Peyer's patch (tissue), 4 donors: ENCODE data around the gene HOXA11. TPM values are rescaled to one million over a fixed set of nuclear protein-coding genes. Genes with fewer than 3 reads are reported as not detected.

Experiments
- DNase-seq, 3 donors: peaks; one replicate each; pipeline ENCODE4 v3.0.0-alpha.2; 2017 to 2019
- H3K27ac ChIP-seq, 4 donors: fragments of 200-600 bp; sonication (generic); one replicate each; pipeline ENCODE4 v1.5.1; 2016 to 2019
- H3K27me3 ChIP-seq, 2 donors: fragments of 200-600 bp; sonication (generic); one replicate each; pipeline ENCODE4 v1.5.1; 2019
- H3K36me3 ChIP-seq, 3 donors: fragments of 200-600 bp; sonication (generic); one replicate each; pipeline ENCODE4 v1.5.1; 2016 to 2019
- H3K4me1 ChIP-seq, 4 donors: fragments of 200-600 bp; sonication (generic); one replicate each; pipeline ENCODE4 v1.5.1; 2016 to 2019
- H3K4me3 ChIP-seq, 4 donors: fragments of 200-600 bp; sonication (generic); 1 replicate in 3 of 4; 2 replicates in 1 of 4; pipeline ENCODE4 v1.5.1; 2016 to 2019; ENCODE audit warnings: mild to moderate bottlenecking in 1 of 4
- H3K9me3 ChIP-seq, 4 donors: fragments of 200-600 bp; sonication (generic); one replicate each; pipeline ENCODE4 v1.5.1; 2016 to 2019; ENCODE audit warnings: mild to moderate bottlenecking in 1 of 4
- CTCF ChIP-seq, 6 experiments: fragments of 450-650 bp in 4 of 6; fragments of 200-600 bp in 2 of 6; sonication (generic) in 1 of 6; IDR thresholded peaks; one replicate each; pipeline ENCODE4 v1.5.1; 2017 to 2019; ENCODE audit warnings: antibody characterized with exemption in 6 of 6, mild to moderate bottlenecking in 3 of 6, moderate library complexity in 1 of 6
- POLR2A ChIP-seq, 2 donors: fragments of 450-650 bp; IDR thresholded peaks; one replicate each; pipeline ENCODE4 v1.5.1; 2017; ENCODE audit warnings: antibody characterized with exemption in 2 of 2, mild to moderate bottlenecking in 2 of 2, moderate library complexity in 2 of 2
- small RNA-seq, 2 donors: library from RNA; depleted of rRNA; stranded (forward); fragments of <200 nt; gene quantifications; one replicate each; pipeline ENCODE3, GENCODE V24; 2016
- total RNA-seq, 4 donors: library from RNA; depleted of rRNA; stranded (reverse); fragments of >200 nt; gene quantifications; one replicate each; pipeline ENCODE4 v1.1.0, GENCODE V29; 2016

Gene HOXA11
- total RNA-seq, 4 donors from 2014 or later = not detected

GRCh38 chr7:27131390-27131819 is 53.6 kb downstream of the HOXA11 start:
- H3K27me3 ChIP-seq = no peaks in the 10 kb centered on the region
- no peaks in the 10 kb centered on the region for H3K36me3 ChIP-seq
- H3K4me1 ChIP-seq = peaks cover 0 to 68% (median 6%) of the 10 kb centered on the region in 4 donors
- TF ChIP-seq POLR2A (IDR thresholded peaks at IDR 0.05) (no peak), CTCF (IDR thresholded peaks at IDR 0.05) (no peak)
- H3K4me3 ChIP-seq = peak overlapping the region; percentile 57 to 82 (median 70)
- H3K27ac ChIP-seq = peak overlapping the region; percentile 81 to 93 (median 89)
- H3K9me3 ChIP-seq = no peaks in the 10 kb centered on the region
- DNase-seq = no peak

Small RNA genes within 50 kb of the gene (small RNA-seq; reads per million reads assigned to genes)
- 0 reads per million in 2 donors for gene AC004080.5
- 0 reads per million in 2 donors for gene RF02140
- gene RF02141 = 0 reads per million in 2 donors

Other genes starting within 250 kb of the HOXA11 start
- gene HOXA1, start 89.2 kb downstream of the HOXA11 start, total RNA-seq = 1 to 10 TPM; 1.7 to 5.3 (median 1.9) TPM
- 10 to 100 TPM in 1 of 4 donors, 1 to 10 TPM in 3; 4.7 to 24.8 (median 8.9) TPM for gene HOXA2, start 82.5 kb downstream of the HOXA11 start, total RNA-seq
- gene HOXA4, start 54.5 kb downstream of the HOXA11 start, total RNA-seq = 10 to 100 TPM in 1 of 4 donors, 1 to 10 TPM in 3; 2.6 to 11.5 (median 5.9) TPM
- 10 to 100 TPM in 3 of 4 donors, 1 to 10 TPM in 1; 8.3 to 24.3 (median 20.1) TPM for gene HOXA5, start 41.6 kb downstream of the HOXA11 start, total RNA-seq
- gene HOXA6, start 37.5 kb downstream of the HOXA11 start, total RNA-seq = 10 to 100 TPM; 18.7 to 45.0 (median 30.7) TPM
- 10 to 100 TPM in 3 of 4 donors, 1 to 10 TPM in 1; 6.7 to 21.2 (median 13.9) TPM for gene HOXA3, start 32.6 kb downstream of the HOXA11 start, total RNA-seq
- 10 to 100 TPM in 1 of 4 donors, 1 to 10 TPM in 3; 3.3 to 11.8 (median 5.7) TPM for gene HOXA7, start 28.6 kb downstream of the HOXA11 start, total RNA-seq
- 10 to 100 TPM; 25.7 to 71.2 (median 46.1) TPM for gene HOXA9, start 19.7 kb downstream of the HOXA11 start, total RNA-seq
- gene HOXA10, start 10.9 kb downstream of the HOXA11 start, total RNA-seq = 10 to 100 TPM; 15.7 to 28.4 (median 19.8) TPM
- not detected for gene HOXA13, start 14.9 kb upstream of the HOXA11 start, total RNA-seq
- gene EVX1, start 57.6 kb upstream of the HOXA11 start, total RNA-seq = not detected